WTC11 (cell line): ENCODE results near the gene MRPL37.

Source experiments
- CTCF ChIP-seq: fragments of 200-600 bp; IDR thresholded peaks from 2 replicates; pipeline ENCODE4 v1.8.0; 2022; ENCODE audit warnings: antibody characterized with exemption
- HMGXB4 ChIP-seq: sonication (generic); formaldehyde crosslinking; IDR thresholded peaks from 2 replicates; pipeline ENCODE4 v1.8.1; 2023; ENCODE audit warnings: mild to moderate bottlenecking, moderate library complexity, missing genetic modification reagents
- TEAD4 ChIP-seq: sonication (generic); formaldehyde crosslinking; IDR thresholded peaks from 2 replicates; pipeline ENCODE4 v1.8.0; 2022; ENCODE audit warnings: mild to moderate bottlenecking, missing genetic modification reagents

- TF ChIP-seq CTCF = no peak
- TF ChIP-seq TEAD4 (CRISPR knock-in tag) = no peak
- TF ChIP-seq HMGXB4 = no peak
Observed at GRCh38 chr1:54228638-54229079, 28.7 kb downstream of the MRPL37 start.
